Body of pancreas (tissue), 4 donors: ENCODE measurements around the gene PTPA. TPM values are rescaled to one million over a fixed set of nuclear protein-coding genes. Genes with fewer than 3 reads are reported as not detected.
"Not testable (repeated sequence)": the region's sequence is repeated elsewhere in the genome, so short reads cannot be mapped to it uniquely, and the experiment has no call there.

Source experiments
- ATAC-seq: fragments of 150-250 bp; one replicate; pipeline ENCODE4 v1.9.1; 2016
- DNase-seq, 4 donors: peaks; one replicate each; pipeline ENCODE4 v3.0.0-alpha.2; 2019
- H3K27ac ChIP-seq, 4 donors: fragments of 200-600 bp; sonication (generic); 1 replicate in 3 of 4; 2 replicates in 1 of 4; pipeline versions ENCODE4 v1.5.1 to v1.6.1; 2016 to 2019; ENCODE audit warnings: mild to moderate bottlenecking in 1 of 4, mixed read lengths in 1 of 4, moderate library complexity in 1 of 4
- H3K27me3 ChIP-seq, 2 donors: fragments of 200-600 bp; sonication (generic); one replicate each; pipeline ENCODE4 v1.6.0; 2016; ENCODE audit warnings: mild to moderate bottlenecking in 1 of 2
- H3K36me3 ChIP-seq, 2 donors: fragments of 200-600 bp; sonication (generic); replicated peaks in 1 of 2; 2 replicates each; pipeline ENCODE4 v1.5.1; 2016; ENCODE audit warnings: low read depth in 2 of 2; ENCODE audit not compliant: insufficient read depth in 1 of 2
- H3K4me1 ChIP-seq: fragments of 200-600 bp; sonication (generic); one replicate; pipeline ENCODE4 v1.6.0; 2016
- H3K4me3 ChIP-seq, 2 donors: fragments of 200-600 bp; sonication (generic); 1 replicate in 1 of 2; 2 replicates in 1 of 2; pipeline ENCODE4 v1.5.1; 2016 to 2019
- H3K9me3 ChIP-seq, 3 donors: fragments of 200-600 bp; sonication (generic); 1 replicate in 2 of 3; 2 replicates in 1 of 3; pipeline ENCODE4 v1.5.1; 2016
- POLR2A ChIP-seq, 3 donors: fragments of 450-650 bp; IDR thresholded peaks; one replicate each; pipeline ENCODE4 v1.6.1; 2016; ENCODE audit warnings: antibody characterized with exemption in 3 of 3, mild to moderate bottlenecking in 2 of 3
- WGBS, 2 donors: methylation state at CpG; one replicate each; pipeline ENCODE4 v1.1.5; 2017; 5-methylcytosine and 5-hydroxymethylcytosine counted together
- intact Hi-C: fragments of 100-400 bp; cut with DNase I; formaldehyde crosslinking; loops from one replicate; pipeline ENCODE4 v1.15.1; 2023
- total RNA-seq, 2 donors: library from RNA; depleted of rRNA; stranded (reverse); fragments of >200 nt; gene quantifications; one replicate each; pipeline ENCODE4 v1.1.0, GENCODE V29; 2016
- TF ChIP-seq, protein P1 (sequence below), 7 experiments: fragments of 450-650 bp in 4 of 7; fragments of 200-600 bp in 3 of 7; sonication (generic) in 3 of 7; IDR thresholded peaks; one replicate each; pipeline ENCODE4 v1.5.1; 2016 to 2019; ENCODE audit warnings: antibody characterized with exemption in 7 of 7

Gene PTPA
- total RNA-seq, 2 donors from 2014 or later = 32.7 to 52.1 TPM

- H3K27ac ChIP-seq = no peak overlapping the region
- no peak overlapping the region for H3K4me3 ChIP-seq
- ATAC-seq (no peak), DNase-seq (no peak)
- H3K36me3 ChIP-seq = no peaks in the 10 kb centered on the region
- 45 to 55% methylated on average over 1 of the region's 1 CpG for WGBS, 2 donors
- no peaks in the 10 kb centered on the region for H3K9me3 ChIP-seq
- no peaks in the 10 kb centered on the region for H3K27me3 ChIP-seq
- H3K4me1 ChIP-seq = peaks cover 3% of the 10 kb centered on the region
- no peak for TF ChIP-seq POLR2A (IDR thresholded peaks at IDR 0.05)
- TF ChIP-seq, protein P1, sequence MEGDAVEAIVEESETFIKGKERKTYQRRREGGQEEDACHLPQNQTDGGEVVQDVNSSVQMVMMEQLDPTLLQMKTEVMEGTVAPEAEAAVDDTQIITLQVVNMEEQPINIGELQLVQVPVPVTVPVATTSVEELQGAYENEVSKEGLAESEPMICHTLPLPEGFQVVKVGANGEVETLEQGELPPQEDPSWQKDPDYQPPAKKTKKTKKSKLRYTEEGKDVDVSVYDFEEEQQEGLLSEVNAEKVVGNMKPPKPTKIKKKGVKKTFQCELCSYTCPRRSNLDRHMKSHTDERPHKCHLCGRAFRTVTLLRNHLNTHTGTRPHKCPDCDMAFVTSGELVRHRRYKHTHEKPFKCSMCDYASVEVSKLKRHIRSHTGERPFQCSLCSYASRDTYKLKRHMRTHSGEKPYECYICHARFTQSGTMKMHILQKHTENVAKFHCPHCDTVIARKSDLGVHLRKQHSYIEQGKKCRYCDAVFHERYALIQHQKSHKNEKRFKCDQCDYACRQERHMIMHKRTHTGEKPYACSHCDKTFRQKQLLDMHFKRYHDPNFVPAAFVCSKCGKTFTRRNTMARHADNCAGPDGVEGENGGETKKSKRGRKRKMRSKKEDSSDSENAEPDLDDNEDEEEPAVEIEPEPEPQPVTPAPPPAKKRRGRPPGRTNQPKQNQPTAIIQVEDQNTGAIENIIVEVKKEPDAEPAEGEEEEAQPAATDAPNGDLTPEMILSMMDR (IDR thresholded peaks at IDR 0.05) = no peak
- intact Hi-C loops = no loop called here
Measured at GRCh38 chr9:129187042-129187441, 75.8 kb downstream of the PTPA start.

GRCh38 chr9:129189971-129190370 lies 78.8 kb downstream of the PTPA start:
- H3K27ac ChIP-seq, intact Hi-C loops, DNase-seq, H3K4me1 ChIP-seq, H3K4me3 ChIP-seq, H3K9me3 ChIP-seq, H3K36me3 ChIP-seq, ATAC-seq, H3K27me3 ChIP-seq: not testable (repeated sequence)
- 88 to 91% methylated on average over 8 of the region's 8 CpGs for WGBS, 2 donors

DNA sequence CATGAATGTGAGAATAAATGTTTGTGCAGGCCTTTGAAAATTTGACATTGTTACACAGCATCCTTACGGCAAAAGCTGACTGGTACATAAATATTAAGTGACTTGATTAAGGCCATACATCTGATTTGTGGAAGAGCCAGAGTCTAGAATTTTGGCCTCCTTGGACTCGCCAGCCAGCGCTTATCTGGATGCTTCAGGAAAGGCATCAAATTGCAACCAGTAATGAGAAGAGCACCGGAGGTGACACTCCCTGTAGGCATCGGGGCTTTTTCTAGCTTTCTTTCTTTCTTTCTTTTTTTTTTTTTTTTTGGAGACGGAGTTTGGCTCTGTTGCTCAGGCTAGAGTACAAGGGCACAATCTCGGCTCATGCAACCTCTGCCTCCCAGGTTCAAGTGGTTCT lies 80.0 kb downstream of the PTPA start:
- no peak for TF ChIP-seq POLR2A (IDR thresholded peaks at IDR 0.05)
- TF ChIP-seq, protein P1 (IDR thresholded peaks at IDR 0.05) = no peak
- no peaks in the 10 kb centered on the region for H3K4me1 ChIP-seq
- no peaks in the 10 kb centered on the region for H3K9me3 ChIP-seq
- no peak overlapping the region for H3K27ac ChIP-seq
- 89 to 94% methylated on average over 7 of the region's 7 CpGs for WGBS, 2 donors
- DNase-seq (no peak), ATAC-seq (no peak)
- H3K36me3 ChIP-seq = no peaks in the 10 kb centered on the region
- H3K27me3 ChIP-seq = no peaks in the 10 kb centered on the region
- intact Hi-C loops = no loop called here
- no peak overlapping the region for H3K4me3 ChIP-seq

DNA sequence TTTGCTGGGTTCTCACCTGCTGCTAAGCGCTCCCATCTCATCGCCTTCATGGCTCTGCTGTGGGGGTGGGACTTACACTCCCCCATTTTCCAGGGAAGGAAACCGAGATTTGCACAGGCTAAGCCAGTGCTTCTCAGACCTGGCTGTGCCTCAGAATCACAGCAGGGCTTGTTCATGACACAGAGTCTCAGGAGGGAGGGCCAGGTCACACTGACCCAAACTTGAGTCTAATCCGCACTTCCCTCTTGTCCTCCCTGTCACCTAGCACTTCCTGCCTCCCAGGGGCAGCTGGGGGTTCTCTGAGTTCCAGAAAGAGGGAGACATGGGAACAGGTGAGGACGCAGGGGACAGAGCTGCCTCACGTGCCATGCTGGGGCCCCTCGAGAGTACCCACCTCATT lies 82.4 kb downstream of the PTPA start:
- intact Hi-C loops = no loop called here
- Histone ChIP-seq H3K27me3 (no peaks in the 10 kb centered on the region), H3K4me3 (no peak overlapping the region), H3K36me3 (no peaks in the 10 kb centered on the region), H3K9me3 (no peaks in the 10 kb centered on the region), H3K4me1 (no peaks in the 10 kb centered on the region), H3K27ac (no peak overlapping the region)
- ATAC-seq (no peak), DNase-seq (no peak)
- 61 to 68% methylated on average over 7 of the region's 7 CpGs for WGBS, 2 donors
- TF ChIP-seq, protein P1 (IDR thresholded peaks at IDR 0.05) = no peak
- TF ChIP-seq POLR2A (IDR thresholded peaks at IDR 0.05) = no peak

- H3K4me3 ChIP-seq = no peak overlapping the region
- no peaks in the 10 kb centered on the region for H3K4me1 ChIP-seq
- no peaks in the 10 kb centered on the region for H3K9me3 ChIP-seq
- TF ChIP-seq, protein P1 (IDR thresholded peaks at IDR 0.05) = no peak
- TF ChIP-seq POLR2A (IDR thresholded peaks at IDR 0.05) = no peak
- WGBS, 2 donors = 53 to 57% methylated on average over 3 of the region's 3 CpGs
- no peak for DNase-seq
- no peak overlapping the region for H3K27ac ChIP-seq
- H3K27me3 ChIP-seq = no peaks in the 10 kb centered on the region
- no peak for ATAC-seq
- intact Hi-C loops = no loop called here
- H3K36me3 ChIP-seq = no peaks in the 10 kb centered on the region
Measured at GRCh38 chr9:129194221-129194620, 83.0 kb downstream of the PTPA start.
